ENCODE measurements around the gene SHQ1. TPM values are rescaled to one million over a fixed set of nuclear protein-coding genes. Genes with fewer than 3 reads are reported as not detected.

SHQ1 gene
- total RNA-seq, 3 donors from 2014 or later: 18.1 to 31.6 (median 21.4) TPM

DNA sequence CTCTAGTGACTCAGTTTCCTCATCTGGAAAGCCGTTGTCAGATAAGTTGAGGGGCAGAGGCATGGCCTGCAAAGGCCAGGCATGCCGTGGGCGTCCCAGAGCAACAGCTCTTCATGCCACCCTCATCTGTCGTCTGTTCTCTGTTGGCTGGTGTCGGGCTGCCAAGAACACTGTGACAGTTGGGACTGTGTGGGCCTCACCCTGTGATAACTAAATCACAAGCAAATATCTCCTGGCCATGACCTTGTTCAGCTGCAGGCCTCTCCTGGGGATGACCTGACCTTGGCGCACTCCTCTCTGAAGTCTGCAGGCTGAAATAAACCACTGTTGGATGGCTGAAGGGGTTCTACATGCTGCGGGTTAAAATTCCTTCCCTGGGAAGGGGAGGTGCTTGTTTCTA, 145.9 kb downstream of the SHQ1 start:
- intact Hi-C loops (cut with DNase I, micrococcal nuclease): no loop called here
- H3K36me3 ChIP-seq (ENCODE audit: low read depth): no peaks in the 10 kb centered on the region
- no peaks in the 10 kb centered on the region for H3K9me3 ChIP-seq
- DNase-seq (no peak), ATAC-seq (no peak)
- TF ChIP-seq, protein P1, sequence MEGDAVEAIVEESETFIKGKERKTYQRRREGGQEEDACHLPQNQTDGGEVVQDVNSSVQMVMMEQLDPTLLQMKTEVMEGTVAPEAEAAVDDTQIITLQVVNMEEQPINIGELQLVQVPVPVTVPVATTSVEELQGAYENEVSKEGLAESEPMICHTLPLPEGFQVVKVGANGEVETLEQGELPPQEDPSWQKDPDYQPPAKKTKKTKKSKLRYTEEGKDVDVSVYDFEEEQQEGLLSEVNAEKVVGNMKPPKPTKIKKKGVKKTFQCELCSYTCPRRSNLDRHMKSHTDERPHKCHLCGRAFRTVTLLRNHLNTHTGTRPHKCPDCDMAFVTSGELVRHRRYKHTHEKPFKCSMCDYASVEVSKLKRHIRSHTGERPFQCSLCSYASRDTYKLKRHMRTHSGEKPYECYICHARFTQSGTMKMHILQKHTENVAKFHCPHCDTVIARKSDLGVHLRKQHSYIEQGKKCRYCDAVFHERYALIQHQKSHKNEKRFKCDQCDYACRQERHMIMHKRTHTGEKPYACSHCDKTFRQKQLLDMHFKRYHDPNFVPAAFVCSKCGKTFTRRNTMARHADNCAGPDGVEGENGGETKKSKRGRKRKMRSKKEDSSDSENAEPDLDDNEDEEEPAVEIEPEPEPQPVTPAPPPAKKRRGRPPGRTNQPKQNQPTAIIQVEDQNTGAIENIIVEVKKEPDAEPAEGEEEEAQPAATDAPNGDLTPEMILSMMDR (IDR thresholded peaks at IDR 0.05): no peak
- no peak overlapping the region for H3K4me3 ChIP-seq
- H3K4me1 ChIP-seq (ENCODE audit: low read depth): no peaks in the 10 kb centered on the region

DNA sequence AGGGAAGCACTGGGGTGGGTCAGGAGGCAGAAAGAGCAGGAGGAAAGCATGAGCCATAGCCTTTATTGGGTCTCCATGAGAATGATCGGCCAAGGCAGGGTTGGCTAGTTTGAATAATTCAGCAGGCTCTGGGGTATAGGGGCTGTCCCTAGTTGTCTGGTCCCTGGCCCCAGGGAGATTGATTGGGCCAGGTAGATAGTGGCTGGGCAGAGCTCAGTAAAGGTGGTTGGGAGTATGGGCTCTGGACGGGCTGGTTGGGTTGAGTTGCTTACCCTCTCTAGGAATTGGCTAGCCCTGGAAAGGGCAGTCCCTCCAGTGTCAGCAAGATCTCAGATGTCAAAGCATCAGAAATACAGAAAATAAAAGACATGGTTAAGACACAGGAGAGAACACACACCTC, 148.1 kb downstream of the SHQ1 start:
- no peaks in the 10 kb centered on the region for H3K36me3 ChIP-seq (ENCODE audit: low read depth)
- DNase-seq (no peak), ATAC-seq (no peak)
- intact Hi-C loops (cut with DNase I, micrococcal nuclease): no loop called here
- H3K9me3 ChIP-seq: no peaks in the 10 kb centered on the region
- H3K4me1 ChIP-seq (ENCODE audit: low read depth): no peaks in the 10 kb centered on the region
- H3K4me3 ChIP-seq: no peak overlapping the region
- TF ChIP-seq, protein P1 (IDR thresholded peaks at IDR 0.05): no peak

DNA sequence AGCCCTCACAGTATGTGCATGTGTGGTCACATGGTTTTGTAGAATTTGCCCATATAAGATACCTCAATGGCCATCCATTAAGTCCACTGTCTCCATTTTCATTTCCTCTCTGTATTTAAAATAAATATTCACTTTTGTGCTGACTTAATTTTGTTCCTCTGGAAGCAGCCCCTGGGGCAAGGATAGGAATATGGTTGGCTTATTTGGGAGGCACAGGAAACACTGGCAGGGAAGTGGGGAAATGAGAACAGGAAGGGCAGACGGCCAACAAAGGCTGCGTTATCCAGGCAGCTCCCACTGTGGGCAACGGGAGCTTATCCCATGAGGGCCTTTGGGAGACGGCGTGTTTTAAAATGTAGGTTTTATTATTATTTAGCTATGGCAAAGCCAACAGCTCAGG, 148.6 kb downstream of the SHQ1 start:
- Histone ChIP-seq H3K4me1 (ENCODE audit: low read depth) (no peaks in the 10 kb centered on the region), H3K9me3 (no peaks in the 10 kb centered on the region), H3K36me3 (ENCODE audit: low read depth) (no peaks in the 10 kb centered on the region), H3K4me3 (no peak overlapping the region)
- intact Hi-C loops (cut with DNase I, micrococcal nuclease): no loop called here
- no peak for DNase-seq
- no peak for ATAC-seq
- TF ChIP-seq, protein P1 (IDR thresholded peaks at IDR 0.05): no peak

Other genes with a start within 250 kb of the SHQ1 start
- gene GXYLT2, start 39.6 kb upstream of the SHQ1 start, total RNA-seq: 10 to 100 TPM in 1 of 3 donors, 1 to 10 TPM in 2; 5.3 to 12.5 (median 6.1) TPM
- 10 to 100 TPM; 71.5 to 77.5 (median 75.3) TPM for gene PPP4R2, start 148.4 kb upstream of the SHQ1 start, total RNA-seq
- 1 to 10 TPM; 4.3 to 5.7 (median 4.8) TPM for gene EBLN2, start 213.2 kb upstream of the SHQ1 start, total RNA-seq

All from mucosa of descending colon (tissue), 3 donors.